ENCODE measurements around the gene UBALD1.

- TF ChIP-seq CTCF (IDR thresholded peaks at IDR 0.05; ENCODE audit: insufficient read depth, low read length, poor library complexity, severe bottlenecking) (no peak), EZH2phosphoT487 (conservative IDR thresholded peaks at IDR 0.05; ENCODE audit: low read length) (no peak)
Observed at GRCh38 chr16:4611337-4612021, 3.2 kb downstream of the UBALD1 start.

All from SU-DHL-6 (cell line).